ENCODE data around the gene CHD3.

DNA sequence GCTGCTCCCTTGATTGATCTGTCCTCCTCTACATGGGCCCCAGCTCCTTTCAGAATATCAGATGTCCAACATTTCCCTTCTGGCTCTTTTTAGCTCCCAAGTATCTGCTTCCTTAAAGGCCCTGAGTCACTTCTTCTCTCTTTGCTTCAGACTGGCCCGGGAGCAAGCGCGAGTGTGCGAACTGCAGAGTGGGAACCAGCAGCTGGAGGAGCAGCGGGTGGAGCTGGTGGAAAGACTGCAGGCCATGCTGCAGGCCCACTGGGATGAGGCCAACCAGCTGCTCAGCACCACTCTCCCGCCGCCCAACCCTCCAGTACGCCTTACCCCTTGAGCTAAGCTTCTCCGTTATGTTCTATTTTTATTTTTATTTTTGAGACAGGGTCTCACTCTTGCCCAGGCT is 55.7 kb downstream of the CHD3 start:
- TF ChIP-seq, protein P1, sequence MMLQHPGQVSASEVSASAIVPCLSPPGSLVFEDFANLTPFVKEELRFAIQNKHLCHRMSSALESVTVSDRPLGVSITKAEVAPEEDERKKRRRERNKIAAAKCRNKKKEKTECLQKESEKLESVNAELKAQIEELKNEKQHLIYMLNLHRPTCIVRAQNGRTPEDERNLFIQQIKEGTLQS (IDR thresholded peaks at IDR 0.05; ENCODE audit: borderline replicate concordance, extremely low read depth, low read depth, low read length), result no peak
- TF ChIP-seq POLR2A (IDR thresholded peaks at IDR 0.05; ENCODE audit: low read depth, low read length), result no peak
- TF ChIP-seq, protein P2, sequence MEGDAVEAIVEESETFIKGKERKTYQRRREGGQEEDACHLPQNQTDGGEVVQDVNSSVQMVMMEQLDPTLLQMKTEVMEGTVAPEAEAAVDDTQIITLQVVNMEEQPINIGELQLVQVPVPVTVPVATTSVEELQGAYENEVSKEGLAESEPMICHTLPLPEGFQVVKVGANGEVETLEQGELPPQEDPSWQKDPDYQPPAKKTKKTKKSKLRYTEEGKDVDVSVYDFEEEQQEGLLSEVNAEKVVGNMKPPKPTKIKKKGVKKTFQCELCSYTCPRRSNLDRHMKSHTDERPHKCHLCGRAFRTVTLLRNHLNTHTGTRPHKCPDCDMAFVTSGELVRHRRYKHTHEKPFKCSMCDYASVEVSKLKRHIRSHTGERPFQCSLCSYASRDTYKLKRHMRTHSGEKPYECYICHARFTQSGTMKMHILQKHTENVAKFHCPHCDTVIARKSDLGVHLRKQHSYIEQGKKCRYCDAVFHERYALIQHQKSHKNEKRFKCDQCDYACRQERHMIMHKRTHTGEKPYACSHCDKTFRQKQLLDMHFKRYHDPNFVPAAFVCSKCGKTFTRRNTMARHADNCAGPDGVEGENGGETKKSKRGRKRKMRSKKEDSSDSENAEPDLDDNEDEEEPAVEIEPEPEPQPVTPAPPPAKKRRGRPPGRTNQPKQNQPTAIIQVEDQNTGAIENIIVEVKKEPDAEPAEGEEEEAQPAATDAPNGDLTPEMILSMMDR (IDR thresholded peaks at IDR 0.05 in 2 of 3, conservative IDR thresholded peaks at IDR 0.05 in 1 of 3; ENCODE audit: control insufficient read depth in 2 of 3, extremely low read depth in 1 of 3, insufficient read depth in 1 of 3, low read depth in 3 of 3, low read length in 3 of 3), result no peak

Measured in GM12878 (cell line).